ENCODE data around the gene EFNB1. TPM values are rescaled to one million over a fixed set of nuclear protein-coding genes. Genes with fewer than 3 reads are reported as not detected.
"Not testable (repeated sequence)": the region's sequence is repeated elsewhere in the genome, so short reads cannot be mapped to it uniquely, and the experiment has no call there.

Gene EFNB1
- polyA plus RNA-seq (ENCODE audit: insufficient read depth in 1 of 5, insufficient read length in 5 of 5, low replicate concordance in 1 of 5): 10 to 100 TPM; 43.6 to 75.4 (median 57.9) TPM
- long read RNA-seq, donor 1, transcript EFNB1-201 (5 exons, 3,314 nt): major isoform, 25 of 42 reads
- long read RNA-seq, donor 1, partial matches to known transcripts: 17 of 42 reads
- long read RNA-seq, donor 1, other reads (novel, unspliced or antisense): 0 of 42 reads
- long read RNA-seq, donor 2, transcript EFNB1-201 (5 exons, 3,314 nt): major isoform, 17 of 17 reads
- long read RNA-seq, donor 2, partial matches to known transcripts: 0 of 17 reads
- long read RNA-seq, donor 2, other reads (novel, unspliced or antisense): 0 of 17 reads
- long read RNA-seq, donor 3, transcript EFNB1-201 (5 exons, 3,314 nt): major isoform, 14 of 19 reads
- long read RNA-seq, donor 3, partial matches to known transcripts: 5 of 19 reads
- long read RNA-seq, donor 3, other reads (novel, unspliced or antisense): 0 of 19 reads
- long read RNA-seq, donor 4, transcript EFNB1-201 (5 exons, 3,314 nt): major isoform, 12 of 66 reads
- long read RNA-seq, donor 4, partial matches to known transcripts: 54 of 66 reads
- long read RNA-seq, donor 4, other reads (novel, unspliced or antisense): 0 of 66 reads
- long read RNA-seq, donor 5, transcript EFNB1-201 (5 exons, 3,314 nt): major isoform, 27 of 43 reads
- long read RNA-seq, donor 5, partial matches to known transcripts: 16 of 43 reads
- long read RNA-seq, donor 5, other reads (novel, unspliced or antisense): 0 of 43 reads
- long read RNA-seq, donor 6, transcript EFNB1-201 (5 exons, 3,314 nt): major isoform, 28 of 43 reads
- long read RNA-seq, donor 6, partial matches to known transcripts: 15 of 43 reads
- long read RNA-seq, donor 6, other reads (novel, unspliced or antisense): 0 of 43 reads
- long read RNA-seq, donor 7, transcript EFNB1-201 (5 exons, 3,314 nt): major isoform, 25 of 25 reads
- long read RNA-seq, donor 7, partial matches to known transcripts: 0 of 25 reads
- long read RNA-seq, donor 7, other reads (novel, unspliced or antisense): 0 of 25 reads
- long read RNA-seq, donor 8, transcript EFNB1-201 (5 exons, 3,314 nt): major isoform, 8 of 8 reads
- long read RNA-seq, donor 8, partial matches to known transcripts: 0 of 8 reads
- long read RNA-seq, donor 8, other reads (novel, unspliced or antisense): 0 of 8 reads

DNA sequence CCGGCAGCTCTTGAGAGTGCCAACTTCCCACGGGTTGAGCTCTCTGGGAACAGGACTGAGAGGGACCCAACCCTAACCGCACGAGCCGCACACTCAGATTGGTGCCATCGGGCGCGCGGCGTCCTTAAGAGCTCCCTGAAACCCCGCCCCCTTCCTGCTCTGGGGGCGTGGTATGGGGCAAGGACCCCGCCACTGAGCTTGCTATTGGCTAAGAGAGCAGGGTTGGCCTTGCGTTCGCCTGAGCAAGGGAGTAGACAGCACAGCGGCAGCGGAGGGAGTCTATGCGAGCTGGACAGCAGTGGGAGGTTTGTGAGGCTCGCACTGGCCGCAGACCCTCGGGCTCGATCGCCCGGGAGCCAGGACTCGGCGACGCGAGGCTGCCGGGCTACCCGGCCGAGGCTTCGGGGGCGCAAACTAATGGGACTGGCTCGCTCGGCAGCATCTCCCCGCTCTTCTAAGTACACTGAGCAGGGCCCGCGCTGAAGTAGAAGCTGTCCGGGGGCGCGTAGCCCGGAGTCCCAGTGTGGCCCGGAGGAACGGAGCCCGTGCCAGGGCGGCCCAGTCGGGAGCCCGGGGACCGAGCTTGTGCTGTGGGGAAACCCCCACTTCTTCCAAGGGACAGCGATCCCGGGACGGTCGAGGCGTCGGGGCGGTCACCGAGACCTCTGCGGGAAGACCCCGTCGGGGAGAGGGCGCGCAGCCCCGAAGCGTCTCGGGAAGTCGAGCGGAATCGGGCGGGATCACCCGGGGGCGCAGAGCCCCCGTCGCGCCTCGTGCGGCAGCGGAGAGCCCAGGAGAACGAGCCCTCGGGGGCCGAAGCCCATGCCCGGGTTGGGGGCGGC lies at the start of gene EFNB1:
Gene EFNB1, plus strand, starts transcription at position 282 of the 842 bp plus-strand sequence. CDS start 756 bp downstream, outside the sequence.
- DNase-seq: peak; percentile 91 to 93

- DNase-seq: not testable (repeated sequence)
These were observed 47.5 kb upstream of the EFNB1 start for GRCh38 chrX:68781295-68781694.

- DNase-seq: no peak
These were observed 44.0 kb upstream of the EFNB1 start for GRCh38 chrX:68784816-68785215.

GRCh38 chrX:68786581-68786980 lies 42.2 kb upstream of the EFNB1 start:
- not testable (repeated sequence) for DNase-seq

DNA sequence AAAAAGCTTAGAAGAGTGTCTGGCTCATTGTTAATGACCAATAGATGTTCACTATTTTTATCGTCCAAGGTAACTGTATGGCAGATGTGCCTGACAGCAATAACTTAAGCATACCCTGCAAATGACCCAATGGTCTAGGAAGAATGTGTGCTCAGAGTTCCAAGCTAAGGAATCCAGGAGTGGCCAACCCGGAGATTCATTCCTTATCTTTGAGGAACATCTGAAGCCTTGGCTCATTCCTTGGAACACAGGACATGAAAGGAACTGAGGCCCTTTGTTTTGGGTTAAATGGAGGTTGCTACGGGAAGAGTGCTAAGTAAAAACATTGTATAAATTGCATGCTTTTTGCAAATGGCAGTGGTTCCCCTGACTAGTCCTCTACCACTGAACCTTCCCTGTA lies 38.9 kb upstream of the EFNB1 start:
- no peak for DNase-seq

GRCh38 chrX:68792083-68792482 lies 36.7 kb upstream of the EFNB1 start:
- DNase-seq: no peak

- no peak for DNase-seq
These were observed 34.4 kb upstream of the EFNB1 start for GRCh38 chrX:68794461-68794860.

GRCh38 chrX:68795741-68796140 lies 33.1 kb upstream of the EFNB1 start:
- DNase-seq: no peak

DNA sequence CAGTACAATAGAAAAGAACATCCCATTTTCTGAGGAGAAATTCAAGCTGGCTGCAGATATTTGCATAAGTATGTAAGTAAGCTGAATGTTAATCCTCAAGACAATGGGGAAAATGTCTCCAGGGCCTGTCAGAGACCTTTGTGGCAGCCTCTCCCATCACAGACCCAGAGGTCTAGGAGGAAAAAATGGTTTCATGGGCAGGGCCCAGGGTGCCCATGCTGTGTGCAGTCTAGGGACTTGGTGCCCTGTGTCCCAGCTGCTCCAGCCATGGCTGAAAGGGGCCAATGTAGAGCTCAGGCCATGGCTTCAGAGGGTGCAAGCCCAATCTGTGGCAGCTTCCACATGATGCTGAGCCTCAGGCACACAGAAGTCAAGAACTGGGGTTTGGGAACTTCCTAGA lies 30.4 kb upstream of the EFNB1 start:
- DNase-seq: not testable (repeated sequence)

DNA sequence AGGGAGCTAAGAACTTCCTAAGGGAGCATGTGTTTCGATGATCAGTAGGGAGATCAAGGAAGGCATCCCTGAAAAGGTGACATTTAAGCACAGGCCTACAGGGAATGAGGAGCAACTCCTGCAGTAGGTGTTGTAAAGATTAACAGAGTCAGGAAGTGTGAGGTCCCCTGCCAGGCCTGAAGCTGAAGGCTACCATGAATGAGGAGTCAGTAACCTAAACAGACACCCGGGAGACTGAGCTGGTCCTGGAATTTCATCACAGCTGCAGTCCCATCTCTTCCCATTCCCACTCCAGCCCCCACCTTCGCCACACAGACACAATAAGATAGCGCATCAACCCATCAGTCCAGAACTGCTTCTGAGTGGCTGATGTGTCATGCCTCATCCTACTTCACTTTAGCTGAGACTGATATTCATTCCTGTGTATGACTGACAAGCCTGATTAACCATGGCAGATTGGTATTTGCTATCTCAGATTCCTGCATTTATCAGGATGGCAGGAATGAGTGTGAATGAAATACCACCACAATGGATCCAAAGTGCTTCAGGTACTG lies 27.0 kb upstream of the EFNB1 start:
- no peak for DNase-seq

GRCh38 chrX:68807818-68808217 lies 21.0 kb upstream of the EFNB1 start:
- no peak for DNase-seq

GRCh38 chrX:68808686-68809357 lies 20.0 kb upstream of the EFNB1 start:
- no peak for DNase-seq

GRCh38 chrX:68820476-68821110 lies 8.2 kb upstream of the EFNB1 start:
- DNase-seq: no peak

- no peak for DNase-seq
These were observed 7.2 kb upstream of the EFNB1 start for GRCh38 chrX:68821616-68822015.

- peak in 1 of 2 donors; percentile 57 for DNase-seq
These were observed 6.0 kb upstream of the EFNB1 start for GRCh38 chrX:68822641-68823410.

- DNase-seq: no peak
These were observed 5.2 kb upstream of the EFNB1 start for GRCh38 chrX:68823413-68824151.

GRCh38 chrX:68824152-68824433 lies 4.7 kb upstream of the EFNB1 start:
- DNase-seq: no peak

- no peak for DNase-seq
These were observed 4.2 kb upstream of the EFNB1 start for GRCh38 chrX:68824565-68825125.

Data from right lung (tissue), 10 donors.